GM18951 (cell line): Measurements from ENCODE around the gene FAM222A.
A peak's percentile ranks its signal among the peaks of the same experiment; 100 is the strongest.

Experiments used
- POLR2A ChIP-seq: IDR thresholded peaks from 4 replicates; pipeline ENCODE4 v1.6.1; 2011; ENCODE audit warnings: mild to moderate bottlenecking; ENCODE audit not compliant: insufficient read length, insufficient read depth; ENCODE audit errors: extremely low read depth
- in situ Hi-C: fragments of 300-500 bp; cut with MboI; formaldehyde crosslinking; loops from one replicate; pipeline ENCODE4 v1.12.0; 2022; ENCODE audit warnings: low sequenced_read_pairs, mixed read lengths, inconsistent platforms; ENCODE audit not compliant: unreplicated experiment

The FAM222A gene

GRCh38 chr12:109770861-109771670, 57.4 kb downstream of the FAM222A start:
- in situ Hi-C loops, result no loop called here
- TF ChIP-seq POLR2A, result no peak

GRCh38 chr12:109771746-109772621, 58.4 kb downstream of the FAM222A start:
- no peak for TF ChIP-seq POLR2A
- in situ Hi-C loops, result no loop called here

DNA sequence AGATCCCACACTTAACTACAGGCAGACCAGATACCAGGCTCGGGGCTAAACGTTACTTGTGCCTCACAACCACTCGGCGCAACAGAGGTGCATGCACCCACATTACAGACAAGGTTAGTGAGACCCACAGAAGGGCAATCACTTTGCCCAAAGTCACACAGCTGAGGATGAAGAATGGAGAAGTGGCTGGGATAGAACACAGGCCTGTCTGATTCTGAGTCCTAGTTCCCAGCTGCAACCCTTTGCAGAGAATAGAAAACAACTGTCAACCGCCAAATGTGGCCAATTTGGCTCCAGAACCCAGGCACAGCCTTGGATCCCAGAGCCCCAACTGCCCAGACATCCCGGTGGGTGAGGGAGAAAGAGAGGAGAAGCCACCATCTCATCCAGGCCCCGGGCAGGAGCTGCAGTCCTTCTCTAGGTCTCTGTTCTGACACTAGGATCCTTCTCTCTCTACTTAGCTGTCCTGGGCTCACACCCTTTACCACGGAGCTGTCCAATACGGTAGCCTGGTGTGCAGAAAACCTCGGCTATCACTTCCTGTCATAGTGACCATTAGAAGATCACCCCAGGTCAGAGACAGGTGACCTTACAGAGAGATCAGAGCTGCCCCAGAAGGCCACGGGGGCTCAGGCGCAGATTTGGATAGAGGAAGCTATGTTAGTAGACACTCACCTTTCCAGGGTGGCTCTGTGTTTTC, 59.1 kb downstream of the FAM222A start:
- in situ Hi-C loops, result no loop called here

GRCh38 chr12:109773384-109774011, 59.9 kb downstream of the FAM222A start:
- in situ Hi-C loops, result no loop called here
- TF ChIP-seq POLR2A, result no peak

More for the DNA sequence above, 59.1 kb downstream of the FAM222A start:
- no peak for TF ChIP-seq POLR2A

GRCh38 chr12:109775172-109775881, 61.7 kb downstream of the FAM222A start:
- in situ Hi-C loops, result no loop called here
- no peak for TF ChIP-seq POLR2A

GRCh38 chr12:109776624-109777023, 63.0 kb downstream of the FAM222A start:
- in situ Hi-C loops, result no loop called here
- TF ChIP-seq POLR2A, result no peak

DNA sequence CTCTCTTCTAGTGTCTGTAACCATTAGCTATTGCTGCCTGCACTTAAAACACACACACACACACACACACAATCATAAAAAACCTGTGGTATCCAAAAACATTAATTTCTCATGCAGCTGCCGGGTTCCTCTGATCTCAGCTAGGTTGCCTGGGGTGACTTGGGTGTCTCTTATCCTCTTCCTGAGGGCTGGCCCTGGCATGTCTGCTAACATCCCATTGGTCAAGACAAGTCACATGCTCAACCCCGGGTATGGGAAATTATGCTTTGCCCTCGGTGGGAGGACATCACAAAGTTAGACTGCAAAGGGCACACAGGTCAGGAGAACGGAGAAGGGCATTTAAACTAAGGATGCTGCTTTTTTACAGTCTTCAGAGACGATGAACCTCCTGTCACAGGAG, 63.9 kb downstream of the FAM222A start:
- in situ Hi-C loops, result no loop called here
- TF ChIP-seq POLR2A, result peak; percentile 33

DNA sequence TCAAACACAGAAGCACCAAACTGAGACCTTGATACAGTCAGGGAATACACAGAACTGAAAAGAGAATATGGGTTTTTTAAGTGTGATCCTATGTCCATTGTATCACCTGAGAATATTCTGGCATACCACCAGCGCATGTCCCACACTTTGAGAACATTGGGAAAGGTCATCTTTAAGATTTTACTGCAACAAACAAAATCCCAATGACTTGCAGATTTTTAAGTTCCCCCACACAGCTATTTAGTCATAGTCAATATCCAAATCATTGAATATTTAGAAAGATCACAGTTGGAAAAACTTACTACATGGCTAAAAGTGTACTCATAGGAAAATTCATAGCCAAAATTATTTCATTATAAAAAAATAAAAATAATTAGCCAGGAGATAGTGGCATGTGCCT, 65.1 kb downstream of the FAM222A start:
- in situ Hi-C loops, result no loop called here
- TF ChIP-seq POLR2A, result no peak

DNA sequence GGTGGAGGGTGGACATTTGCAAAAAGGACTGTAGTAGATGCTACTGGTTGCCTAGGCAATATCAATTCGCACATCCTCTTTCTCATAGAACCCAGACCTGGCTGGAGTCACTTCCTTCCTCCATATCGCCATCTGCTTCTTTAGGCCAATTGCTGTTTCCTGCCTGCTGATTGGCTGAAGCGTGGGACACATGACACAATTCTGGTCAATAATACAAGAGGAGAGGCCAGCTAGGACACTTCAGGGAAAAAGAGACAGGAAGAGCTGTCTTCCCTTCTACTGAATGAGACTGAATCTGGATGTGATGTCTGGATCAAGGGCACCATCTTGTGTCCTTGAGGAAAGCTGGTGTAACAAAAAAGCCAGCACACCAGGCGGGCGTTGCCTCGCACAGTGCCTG, 65.8 kb downstream of the FAM222A start:
- no peak for TF ChIP-seq POLR2A
- in situ Hi-C loops, result no loop called here

DNA sequence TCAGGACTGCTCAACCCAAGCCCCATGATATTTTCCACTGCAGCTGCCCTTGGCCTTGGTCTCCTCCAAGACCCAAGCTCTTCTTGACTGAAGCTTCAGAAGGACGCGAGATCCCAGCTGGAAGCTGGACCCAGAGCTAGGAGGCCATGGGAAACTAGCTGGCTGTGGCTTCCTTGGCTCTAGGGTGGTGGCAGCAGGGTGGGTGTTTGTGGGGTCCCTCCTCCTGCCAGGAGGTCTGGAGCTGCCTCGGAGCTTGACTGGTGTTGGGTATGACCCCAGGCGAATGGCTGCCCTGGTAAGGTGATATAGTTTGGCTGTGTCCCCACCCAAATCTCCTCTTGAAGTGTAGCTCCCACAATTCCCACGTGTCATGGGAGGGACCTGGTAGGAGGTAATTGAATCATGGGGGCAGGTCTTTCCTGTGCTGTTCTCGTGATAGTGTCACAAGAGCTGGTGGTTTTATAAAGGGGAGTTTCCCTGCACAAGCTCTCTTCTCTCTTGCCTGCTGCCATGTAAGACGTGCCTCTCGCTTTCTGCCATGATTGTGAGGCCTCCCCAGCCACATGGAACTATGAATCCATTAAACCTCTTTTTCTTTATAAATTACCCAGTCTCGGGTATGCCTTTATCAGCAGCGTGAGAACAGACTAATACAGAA, 68.2 kb downstream of the FAM222A start:
- no peak for TF ChIP-seq POLR2A
- in situ Hi-C loops, result no loop called here

DNA sequence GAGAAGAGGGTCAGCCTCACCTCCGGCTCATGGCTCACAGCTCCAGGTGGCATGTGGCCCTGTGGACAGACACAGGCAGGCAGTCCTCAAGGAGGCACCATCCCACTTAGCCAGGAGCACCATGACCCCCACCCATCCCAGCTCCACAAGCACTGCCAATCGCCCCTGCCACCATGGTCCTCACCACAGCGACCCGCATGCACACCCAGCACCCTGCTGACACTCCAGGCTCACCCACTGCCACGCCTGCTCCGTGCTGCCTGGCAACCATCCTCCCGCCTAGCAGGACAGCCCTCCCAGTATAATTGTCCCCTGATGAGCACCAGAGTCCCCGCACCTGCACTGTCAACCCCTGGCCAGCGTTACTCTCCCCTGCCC, 68.7 kb downstream of the FAM222A start:
- in situ Hi-C loops, result no loop called here
- no peak for TF ChIP-seq POLR2A
